ENCODE results near the gene ATAD2B. TPM values are rescaled to one million over a fixed set of nuclear protein-coding genes. Genes with fewer than 3 reads are reported as not detected.

ATAD2B gene
- total and polyA plus RNA-seq, 4 donors, result 4.1 to 77.3 (median 17.0) TPM

GRCh38 chr2:23838581-23838980, 88.3 kb downstream of the ATAD2B start:
- no peaks in the 10 kb centered on the region for H3K27me3 ChIP-seq (ENCODE audit: control insufficient read depth in 3 of 3, insufficient read depth in 3 of 3, low read length in 2 of 3)
- H3K36me3 ChIP-seq (ENCODE audit: control insufficient read depth in 4 of 4, insufficient read depth in 4 of 4, low read length in 4 of 4), result peaks cover 0 to 13% (median 6%) of the 10 kb centered on the region in 4 donors
- H3K4me3 ChIP-seq, result no peak overlapping the region
- H3K9me3 ChIP-seq (ENCODE audit: control insufficient read depth in 4 of 4, insufficient read depth in 3 of 4, low read length in 3 of 4), result no peaks in the 10 kb centered on the region
- TF ChIP-seq CTCF (IDR thresholded peaks at IDR 0.05; ENCODE audit: control extremely low read depth, extremely low read depth), result no peak
- DNase-seq (no peak), ATAC-seq (ENCODE audit: insufficient read depth, low FRiP score) (no peak)
- WGBS, 2 donors, result 92 to 100% methylated on average over 1 of the region's 1 CpG
- no peak overlapping the region for H3K9ac ChIP-seq (ENCODE audit: insufficient read depth in 1 of 2, low read length in 2 of 2)
- H3K27ac ChIP-seq (ENCODE audit: low read depth in 1 of 2, low read length in 1 of 2), result no peak overlapping the region
- peaks cover 0 to 3% (median 0%) of the 10 kb centered on the region in 5 donors for H3K4me1 ChIP-seq (ENCODE audit: control insufficient read depth in 5 of 5, insufficient read depth in 5 of 5, low read length in 5 of 5)

GRCh38 chr2:23837871-23838270, 89.1 kb downstream of the ATAD2B start:
- Histone ChIP-seq H3K27me3 (ENCODE audit: control insufficient read depth in 3 of 3, insufficient read depth in 3 of 3, low read length in 2 of 3) (no peaks in the 10 kb centered on the region), H3K27ac (ENCODE audit: low read depth in 1 of 2, low read length in 1 of 2) (no peak overlapping the region), H3K4me1 (ENCODE audit: control insufficient read depth in 5 of 5, insufficient read depth in 5 of 5, low read length in 5 of 5) (peaks cover 0 to 1% (median 0%) of the 10 kb centered on the region in 5 donors), H3K9me3 (ENCODE audit: control insufficient read depth in 4 of 4, insufficient read depth in 3 of 4, low read length in 3 of 4) (no peaks in the 10 kb centered on the region), H3K4me3 (no peak overlapping the region), H3K9ac (ENCODE audit: insufficient read depth in 1 of 2, low read length in 2 of 2) (no peak overlapping the region), H3K36me3 (ENCODE audit: control insufficient read depth in 4 of 4, insufficient read depth in 4 of 4, low read length in 4 of 4) (peaks cover 0 to 13% (median 6%) of the 10 kb centered on the region in 4 donors)
- TF ChIP-seq CTCF (IDR thresholded peaks at IDR 0.05; ENCODE audit: control extremely low read depth, extremely low read depth), result no peak
- no peak for ATAC-seq (ENCODE audit: insufficient read depth, low FRiP score)
- no peak for DNase-seq
- WGBS, 2 donors, result 99 to 100% methylated on average over 1 of the region's 1 CpG

DNA sequence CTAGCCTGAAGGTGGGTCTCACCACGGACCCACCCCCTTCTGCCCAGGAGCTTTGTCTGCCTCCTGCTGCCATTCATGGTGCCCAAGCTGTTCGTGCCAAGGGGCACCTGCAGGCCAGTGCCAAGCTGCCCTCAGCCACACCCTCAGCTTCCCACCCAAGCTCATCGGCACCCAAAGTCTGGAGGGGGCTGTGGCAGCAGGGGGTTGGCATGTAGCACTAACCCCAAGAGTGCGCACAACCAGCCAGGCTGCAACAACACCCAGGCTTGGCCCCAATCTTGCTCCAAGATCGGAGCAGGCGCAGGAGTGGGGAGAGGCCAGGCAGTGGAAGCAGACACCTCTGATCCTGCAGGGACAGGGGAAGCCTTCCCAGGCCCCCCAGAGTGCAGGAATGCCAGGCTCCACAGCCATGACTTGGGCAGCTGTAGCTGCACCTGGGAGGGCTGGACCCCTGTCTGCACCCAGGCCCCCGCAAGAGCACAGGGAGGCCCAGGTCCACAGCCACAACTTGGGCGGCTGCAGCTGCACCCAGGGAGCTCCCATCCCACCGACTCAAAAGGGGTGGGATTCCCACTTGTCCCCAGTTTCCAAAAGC, 89.9 kb downstream of the ATAD2B start:
- Histone ChIP-seq H3K9ac (ENCODE audit: insufficient read depth in 1 of 2, low read length in 2 of 2) (no peak overlapping the region), H3K36me3 (ENCODE audit: control insufficient read depth in 4 of 4, insufficient read depth in 4 of 4, low read length in 4 of 4) (peaks cover 0 to 13% (median 6%) of the 10 kb centered on the region in 4 donors), H3K27ac (ENCODE audit: low read depth in 1 of 2, low read length in 1 of 2) (no peak overlapping the region), H3K4me1 (ENCODE audit: control insufficient read depth in 5 of 5, insufficient read depth in 5 of 5, low read length in 5 of 5) (no peaks in the 10 kb centered on the region), H3K9me3 (ENCODE audit: control insufficient read depth in 4 of 4, insufficient read depth in 3 of 4, low read length in 3 of 4) (no peaks in the 10 kb centered on the region), H3K27me3 (ENCODE audit: control insufficient read depth in 3 of 3, insufficient read depth in 3 of 3, low read length in 2 of 3) (no peaks in the 10 kb centered on the region), H3K4me3 (no peak overlapping the region)
- DNase-seq, result no peak
- ATAC-seq (ENCODE audit: insufficient read depth, low FRiP score), result no peak
- WGBS, 2 donors, result 90 to 99% methylated on average over 9 of the region's 9 CpGs
- TF ChIP-seq CTCF (IDR thresholded peaks at IDR 0.05; ENCODE audit: control extremely low read depth, extremely low read depth), result no peak

DNA sequence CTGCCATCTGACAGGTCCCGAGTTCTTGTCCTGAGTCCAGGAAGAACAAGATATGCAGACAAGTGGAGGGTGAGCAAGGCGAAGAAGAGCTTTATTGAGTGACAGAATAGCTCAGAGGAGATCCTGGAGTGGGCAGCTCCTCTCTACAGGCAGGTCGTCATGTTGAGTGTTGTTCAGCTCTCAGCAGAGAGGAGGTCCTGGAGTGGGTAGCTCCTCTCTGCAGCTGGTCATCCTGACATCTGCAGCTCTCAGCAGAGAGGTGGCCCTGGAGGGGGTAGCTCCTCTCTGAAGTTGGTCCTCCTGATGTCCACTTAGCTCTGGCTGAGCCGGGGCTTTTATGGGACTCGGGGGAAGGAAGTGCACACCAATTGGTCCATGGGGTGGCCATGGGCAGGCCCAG, 90.4 kb downstream of the ATAD2B start:
- TF ChIP-seq CTCF (IDR thresholded peaks at IDR 0.05; ENCODE audit: control extremely low read depth, extremely low read depth), result no peak
- H3K27ac ChIP-seq (ENCODE audit: low read depth in 1 of 2, low read length in 1 of 2), result no peak overlapping the region
- H3K4me1 ChIP-seq (ENCODE audit: control insufficient read depth in 5 of 5, insufficient read depth in 5 of 5, low read length in 5 of 5), result no peaks in the 10 kb centered on the region
- H3K27me3 ChIP-seq (ENCODE audit: control insufficient read depth in 3 of 3, insufficient read depth in 3 of 3, low read length in 2 of 3), result no peaks in the 10 kb centered on the region
- H3K4me3 ChIP-seq, result no peak overlapping the region
- no peak for ATAC-seq (ENCODE audit: insufficient read depth, low FRiP score)
- no peak for DNase-seq
- no peaks in the 10 kb centered on the region for H3K9me3 ChIP-seq (ENCODE audit: control insufficient read depth in 4 of 4, insufficient read depth in 3 of 4, low read length in 3 of 4)
- H3K9ac ChIP-seq (ENCODE audit: insufficient read depth in 1 of 2, low read length in 2 of 2), result no peak overlapping the region
- H3K36me3 ChIP-seq (ENCODE audit: control insufficient read depth in 4 of 4, insufficient read depth in 4 of 4, low read length in 4 of 4), result peaks cover 0 to 13% (median 6%) of the 10 kb centered on the region in 4 donors
- 95 to 100% methylated on average over 5 of the region's 5 CpGs for WGBS, 2 donors
